ENCODE results near the gene LIG1. TPM values are rescaled to one million over a fixed set of nuclear protein-coding genes. Genes with fewer than 3 reads are reported as not detected.

Gene LIG1
- total RNA-seq, 2 experiments from 2014 or later, result 174 TPM

- intact Hi-C loops (cut with micrococcal nuclease), result no loop called here
- DNase-seq, result no peak
- CTCF ChIA-PET, result no interaction called here
- POLR2A ChIA-PET, result interaction anchor here (0.6 kb wide), 1 partner anchor 11 kb away, joined by 3 read pairs; no protein-coding TSS in a partner anchor
- H3K4me3 Mint-ChIP-seq, result no peak overlapping the region
- no peak overlapping the region for H3K27ac Mint-ChIP-seq
- no peaks in the 10 kb centered on the region for H3K9me3 Mint-ChIP-seq
- H3K4me1 Mint-ChIP-seq (ENCODE audit: low read depth), result no peaks in the 10 kb centered on the region
- H3K27me3 Mint-ChIP-seq, result no peaks in the 10 kb centered on the region
- peaks cover 35% of the 10 kb centered on the region for H3K36me3 Mint-ChIP-seq
Measured at GRCh38 chr19:48147597-48148175, 22.5 kb downstream of the LIG1 start.

- DNase-seq, result no peak
- no peaks in the 10 kb centered on the region for H3K27me3 Mint-ChIP-seq
- intact Hi-C loops (cut with micrococcal nuclease), result no loop called here
- H3K36me3 Mint-ChIP-seq, result peaks cover 54% of the 10 kb centered on the region
- CTCF ChIA-PET, result no interaction called here
- POLR2A ChIA-PET, result no interaction called here
- no peak overlapping the region for H3K4me3 Mint-ChIP-seq
- no peaks in the 10 kb centered on the region for H3K9me3 Mint-ChIP-seq
- no peaks in the 10 kb centered on the region for H3K4me1 Mint-ChIP-seq (ENCODE audit: low read depth)
- H3K27ac Mint-ChIP-seq, result no peak overlapping the region
Measured at GRCh38 chr19:48139053-48139452, 31.1 kb downstream of the LIG1 start.

GRCh38 chr19:48137411-48137810 is 32.7 kb downstream of the LIG1 start:
- no peaks in the 10 kb centered on the region for H3K27me3 Mint-ChIP-seq
- DNase-seq, result no peak
- intact Hi-C loops (cut with micrococcal nuclease), result no loop called here
- peaks cover 45% of the 10 kb centered on the region for H3K36me3 Mint-ChIP-seq
- no peaks in the 10 kb centered on the region for H3K4me1 Mint-ChIP-seq (ENCODE audit: low read depth)
- H3K9me3 Mint-ChIP-seq, result no peaks in the 10 kb centered on the region
- CTCF ChIA-PET, result interaction anchor here (0.9 kb wide), 1 partner anchor 16 kb away, joined by 3 read pairs; no protein-coding TSS in a partner anchor
- POLR2A ChIA-PET, result no interaction called here
- H3K4me3 Mint-ChIP-seq, result no peak overlapping the region
- H3K27ac Mint-ChIP-seq, result no peak overlapping the region

- H3K4me1 Mint-ChIP-seq (ENCODE audit: low read depth), result no peaks in the 10 kb centered on the region
- intact Hi-C loops (cut with micrococcal nuclease), result no loop called here
- no peak for DNase-seq
- H3K9me3 Mint-ChIP-seq, result no peaks in the 10 kb centered on the region
- H3K4me3 Mint-ChIP-seq, result no peak overlapping the region
- no peaks in the 10 kb centered on the region for H3K27me3 Mint-ChIP-seq
- H3K36me3 Mint-ChIP-seq, result peaks cover 47% of the 10 kb centered on the region
- CTCF ChIA-PET, result no interaction called here
- POLR2A ChIA-PET, result no interaction called here
- H3K27ac Mint-ChIP-seq, result no peak overlapping the region
Measured at GRCh38 chr19:48136547-48136946, 33.6 kb downstream of the LIG1 start.

- POLR2A ChIA-PET, result no interaction called here
- H3K27me3 Mint-ChIP-seq, result no peaks in the 10 kb centered on the region
- CTCF ChIA-PET, result no interaction called here
- DNase-seq, result peak; percentile 44
- H3K36me3 Mint-ChIP-seq, result peaks cover 46% of the 10 kb centered on the region
- H3K4me3 Mint-ChIP-seq, result no peak overlapping the region
- intact Hi-C loops (cut with micrococcal nuclease), result no loop called here
- no peaks in the 10 kb centered on the region for H3K4me1 Mint-ChIP-seq (ENCODE audit: low read depth)
- no peaks in the 10 kb centered on the region for H3K9me3 Mint-ChIP-seq
- no peak overlapping the region for H3K27ac Mint-ChIP-seq
Measured at GRCh38 chr19:48135411-48135810, 34.7 kb downstream of the LIG1 start.

- no peaks in the 10 kb centered on the region for H3K9me3 Mint-ChIP-seq
- CTCF ChIA-PET, result no interaction called here
- no peak overlapping the region for H3K27ac Mint-ChIP-seq
- no peak overlapping the region for H3K4me3 Mint-ChIP-seq
- no peaks in the 10 kb centered on the region for H3K4me1 Mint-ChIP-seq (ENCODE audit: low read depth)
- H3K27me3 Mint-ChIP-seq, result no peaks in the 10 kb centered on the region
- DNase-seq, result no peak
- POLR2A ChIA-PET, result no interaction called here
- peaks cover 50% of the 10 kb centered on the region for H3K36me3 Mint-ChIP-seq
- intact Hi-C loops (cut with micrococcal nuclease), result no loop called here
Measured at GRCh38 chr19:48133094-48133493, 37.0 kb downstream of the LIG1 start.

- peaks cover 11% of the 10 kb centered on the region for H3K4me1 Mint-ChIP-seq (ENCODE audit: low read depth)
- intact Hi-C loops (cut with micrococcal nuclease), result no loop called here
- no peaks in the 10 kb centered on the region for H3K27me3 Mint-ChIP-seq
- H3K36me3 Mint-ChIP-seq, result peaks cover 69% of the 10 kb centered on the region
- POLR2A ChIA-PET, result no interaction called here
- no peak for DNase-seq
- no peaks in the 10 kb centered on the region for H3K9me3 Mint-ChIP-seq
- H3K27ac Mint-ChIP-seq, result no peak overlapping the region
- CTCF ChIA-PET, result no interaction called here
- H3K4me3 Mint-ChIP-seq, result no peak overlapping the region
Measured at GRCh38 chr19:48127561-48127960, 42.6 kb downstream of the LIG1 start.

- Mint-ChIP-seq H3K4me3 (no peak overlapping the region), H3K27me3 (no peaks in the 10 kb centered on the region), H3K36me3 (peaks cover 72% of the 10 kb centered on the region), H3K4me1 (ENCODE audit: low read depth) (peaks cover 19% of the 10 kb centered on the region), H3K9me3 (no peaks in the 10 kb centered on the region), H3K27ac (peak overlapping the region; percentile 64)
- ChIA-PET POLR2A (interaction anchor here (0.7 kb wide), 1 partner anchor 100 kb away, joined by 4 read pairs; no protein-coding TSS in a partner anchor), CTCF (interaction anchor here (1.0 to 2.0 kb wide), 6 partner anchors 13 to 160 kb away, joined by 3 to 6 read pairs (median 4); partner anchors contain the start of gene PLA2G4C)
- intact Hi-C loops (cut with micrococcal nuclease), result no loop called here
- peak; percentile 80 for DNase-seq
Measured at GRCh38 chr19:48123907-48124651, 46.1 kb downstream of the LIG1 start.

- Mint-ChIP-seq H3K9me3 (no peaks in the 10 kb centered on the region), H3K27me3 (no peaks in the 10 kb centered on the region), H3K4me1 (ENCODE audit: low read depth) (peaks cover 28% of the 10 kb centered on the region), H3K27ac (peak overlapping the region; percentile 72), H3K4me3 (no peak overlapping the region), H3K36me3 (peaks cover 66% of the 10 kb centered on the region)
- CTCF ChIA-PET, result interaction anchor here (1.0 kb wide), 1 partner anchor 20 kb away, joined by 3 read pairs; no protein-coding TSS in a partner anchor
- intact Hi-C loops (cut with micrococcal nuclease), result no loop called here
- no peak for DNase-seq
- POLR2A ChIA-PET, result no interaction called here
Measured at GRCh38 chr19:48122421-48122820, 47.7 kb downstream of the LIG1 start.

- intact Hi-C loops (cut with micrococcal nuclease), result no loop called here
- ChIA-PET CTCF (interaction anchor here (1.0 kb wide), 1 partner anchor 19 kb away, joined by 3 read pairs; no protein-coding TSS in a partner anchor), POLR2A (no interaction called here)
- Mint-ChIP-seq H3K4me1 (ENCODE audit: low read depth) (peaks cover 28% of the 10 kb centered on the region), H3K27me3 (no peaks in the 10 kb centered on the region), H3K36me3 (peaks cover 63% of the 10 kb centered on the region), H3K4me3 (no peak overlapping the region), H3K27ac (peak overlapping the region; percentile 72), H3K9me3 (no peaks in the 10 kb centered on the region)
- DNase-seq, result peak; percentile 41
Measured at GRCh38 chr19:48121909-48122371, 48.2 kb downstream of the LIG1 start.

GRCh38 chr19:48121066-48121465 is 49.1 kb downstream of the LIG1 start:
- H3K9me3 Mint-ChIP-seq, result no peaks in the 10 kb centered on the region
- no peak for DNase-seq
- no peak overlapping the region for H3K27ac Mint-ChIP-seq
- ChIA-PET CTCF (interaction anchor here (0.6 to 1.7 kb wide), 2 partner anchors 10 to 308 kb away, joined by 4 to 6 read pairs; partner anchors contain the start of gene PLA2G4C), POLR2A (no interaction called here)
- intact Hi-C loops (cut with micrococcal nuclease), result no loop called here
- no peaks in the 10 kb centered on the region for H3K27me3 Mint-ChIP-seq
- peaks cover 28% of the 10 kb centered on the region for H3K4me1 Mint-ChIP-seq (ENCODE audit: low read depth)
- peaks cover 59% of the 10 kb centered on the region for H3K36me3 Mint-ChIP-seq
- H3K4me3 Mint-ChIP-seq, result no peak overlapping the region

- no peaks in the 10 kb centered on the region for H3K9me3 Mint-ChIP-seq
- POLR2A ChIA-PET, result no interaction called here
- peaks cover 59% of the 10 kb centered on the region for H3K36me3 Mint-ChIP-seq
- no peak overlapping the region for H3K4me3 Mint-ChIP-seq
- no peak overlapping the region for H3K27ac Mint-ChIP-seq
- peaks cover 28% of the 10 kb centered on the region for H3K4me1 Mint-ChIP-seq (ENCODE audit: low read depth)
- no peak for DNase-seq
- intact Hi-C loops (cut with micrococcal nuclease), result no loop called here
- CTCF ChIA-PET, result interaction anchor here (0.6 to 1.7 kb wide), 3 partner anchors 10 to 308 kb away, joined by 4 to 6 read pairs (median 5); partner anchors contain the start of gene PLA2G4C
- no peaks in the 10 kb centered on the region for H3K27me3 Mint-ChIP-seq
Measured at GRCh38 chr19:48120505-48120904, 49.6 kb downstream of the LIG1 start.

Data from activated CD4-positive, alpha-beta memory T cell treated with anti-CD3 and anti-CD28 coated beads for 36 hours (primary cell).